NCI-H2081 treated with DMSO at 0.1 percent for 48 hours (cell line): ENCODE results near the gene ELL2.
"Not testable (repeated sequence)": the region's sequence is repeated elsewhere in the genome, so short reads cannot be mapped to it uniquely, and the experiment has no call there.

Experiments
- DNase-seq: peaks from one replicate; lab custom pipeline; 2025; lab: John Stamatoyannopoulos, UW

The ELL2 gene

GRCh38 chr5:95880081-95880926 lies 81.3 kb downstream of the ELL2 start:
- no peak for DNase-seq

- DNase-seq = no peak
These were observed 82.0 kb downstream of the ELL2 start for GRCh38 chr5:95879661-95880060.

- no peak for DNase-seq
These were observed 83.0 kb downstream of the ELL2 start for GRCh38 chr5:95878417-95879323.

- no peak for DNase-seq
These were observed 84.9 kb downstream of the ELL2 start for GRCh38 chr5:95876782-95877181.

GRCh38 chr5:95874246-95874645 lies 87.4 kb downstream of the ELL2 start:
- no peak for DNase-seq

GRCh38 chr5:95873351-95873750 lies 88.3 kb downstream of the ELL2 start:
- DNase-seq = no peak

GRCh38 chr5:95872346-95873268 lies 89.0 kb downstream of the ELL2 start:
- no peak for DNase-seq

GRCh38 chr5:95871146-95871806 lies 90.4 kb downstream of the ELL2 start:
- no peak for DNase-seq

GRCh38 chr5:95870105-95870672 lies 91.5 kb downstream of the ELL2 start:
- DNase-seq = no peak

GRCh38 chr5:95869173-95869855 lies 92.3 kb downstream of the ELL2 start:
- not testable (repeated sequence) for DNase-seq

GRCh38 chr5:95868136-95868535 lies 93.5 kb downstream of the ELL2 start:
- no peak for DNase-seq

GRCh38 chr5:95866435-95867040 lies 95.1 kb downstream of the ELL2 start:
- no peak for DNase-seq

- DNase-seq = no peak
These were observed 96.6 kb downstream of the ELL2 start for GRCh38 chr5:95864944-95865504.

- no peak for DNase-seq
These were observed 97.2 kb downstream of the ELL2 start for GRCh38 chr5:95864456-95864855.

- no peak for DNase-seq
These were observed 98.3 kb downstream of the ELL2 start for GRCh38 chr5:95863383-95863757.

- DNase-seq = no peak
These were observed 98.8 kb downstream of the ELL2 start for GRCh38 chr5:95862671-95863382.

GRCh38 chr5:95861864-95862561 lies 99.6 kb downstream of the ELL2 start:
- DNase-seq = no peak

- DNase-seq = no peak
These were observed 100.3 kb downstream of the ELL2 start for GRCh38 chr5:95861221-95861863.
